Medulla oblongata (tissue), 1 donor: ENCODE data around the gene SLC26A11.
A peak's percentile ranks its signal among the peaks of the same experiment; 100 is the strongest.
"Not testable (repeated sequence)": the region's sequence is repeated elsewhere in the genome, so short reads cannot be mapped to it uniquely, and the experiment has no call there.

Experiments
- DNase-seq: peaks from one replicate; pipeline ENCODE4 v3.0.0-alpha.2; 2015; ENCODE audit errors: extremely low spot score

The SLC26A11 gene

DNA sequence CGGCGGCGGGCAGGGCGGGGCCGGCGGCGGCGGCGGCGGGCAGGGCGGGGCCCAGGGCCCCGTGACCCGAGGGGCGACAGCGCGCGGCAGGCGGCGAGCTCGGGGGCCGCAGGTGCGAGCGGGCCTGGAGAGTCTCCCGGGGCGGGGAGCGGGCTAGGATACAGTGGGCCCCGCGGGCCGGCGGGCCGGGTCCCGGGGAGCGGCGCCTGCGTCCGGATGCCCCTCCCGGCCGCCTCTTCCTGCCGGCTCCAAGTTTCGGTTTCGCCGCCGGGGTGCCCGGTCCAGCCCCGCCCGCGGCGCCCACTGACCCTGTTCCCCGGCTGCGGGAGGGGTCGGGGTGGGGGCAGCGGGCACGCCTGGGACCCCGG, 40.5 kb downstream of the SLC26A11 start, which contains the start of gene RNF213:
Gene RNF213 (plus strand): TSS at position 62 of the 368 bp plus-strand sequence. CDS start 2,830 bp downstream, outside the sequence.
- no peak for DNase-seq

- peak; percentile 63 for DNase-seq
Measured at GRCh38 chr17:80261159-80261894, 41.1 kb downstream of the SLC26A11 start.

GRCh38 chr17:80261895-80262279, 41.7 kb downstream of the SLC26A11 start:
- DNase-seq: no peak

- DNase-seq: no peak
Measured at GRCh38 chr17:80262291-80262690, 42.1 kb downstream of the SLC26A11 start.

GRCh38 chr17:80262775-80263244, 42.6 kb downstream of the SLC26A11 start:
- no peak for DNase-seq

GRCh38 chr17:80263253-80264204, 43.3 kb downstream of the SLC26A11 start:
- peak; percentile 75 for DNase-seq

- DNase-seq: no peak
Measured at GRCh38 chr17:80264205-80265075, 44.2 kb downstream of the SLC26A11 start.

DNA sequence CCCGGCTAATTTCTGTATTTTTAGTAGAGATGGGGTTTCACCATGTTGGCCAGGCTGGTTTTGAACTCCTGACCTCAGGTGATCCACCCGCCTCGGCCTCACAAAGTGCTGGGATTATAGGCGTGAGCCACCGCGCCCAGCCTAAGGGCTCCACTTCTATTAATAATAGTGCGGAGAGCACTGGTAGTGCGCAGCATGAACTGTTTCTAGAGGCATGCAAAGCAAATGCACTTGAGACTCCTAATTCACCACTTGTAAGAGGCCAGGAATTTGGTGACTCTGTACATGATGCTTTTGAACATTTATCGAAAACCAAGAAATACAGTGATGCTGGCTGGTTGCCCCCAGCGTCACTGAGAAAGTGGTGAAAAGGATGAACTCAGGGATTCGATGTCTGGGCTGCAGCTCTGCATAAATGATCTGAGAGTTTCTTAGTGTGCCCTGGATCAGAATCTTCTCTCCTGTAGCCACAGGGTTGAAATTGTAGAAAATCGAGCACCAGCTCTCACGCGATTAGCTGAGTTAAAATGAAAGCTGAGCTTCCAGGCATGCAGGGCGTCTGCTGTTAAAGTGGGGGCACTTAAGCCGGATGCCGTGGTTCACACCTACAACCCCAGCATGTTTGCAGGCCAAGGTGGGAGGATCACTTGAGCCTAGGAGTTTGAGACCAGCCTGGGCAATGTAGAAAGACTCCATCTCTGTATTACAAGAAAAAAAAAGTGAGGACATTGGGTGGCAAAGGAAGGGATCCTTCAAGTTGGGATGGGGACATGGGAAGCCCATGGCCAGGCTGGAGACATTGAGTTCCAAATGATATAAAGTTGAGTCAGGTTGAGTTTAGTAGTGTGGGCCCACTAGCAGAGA, 45.2 kb downstream of the SLC26A11 start:
- no peak for DNase-seq

- DNase-seq: no peak
Measured at GRCh38 chr17:80267391-80267790, 47.2 kb downstream of the SLC26A11 start.

DNA sequence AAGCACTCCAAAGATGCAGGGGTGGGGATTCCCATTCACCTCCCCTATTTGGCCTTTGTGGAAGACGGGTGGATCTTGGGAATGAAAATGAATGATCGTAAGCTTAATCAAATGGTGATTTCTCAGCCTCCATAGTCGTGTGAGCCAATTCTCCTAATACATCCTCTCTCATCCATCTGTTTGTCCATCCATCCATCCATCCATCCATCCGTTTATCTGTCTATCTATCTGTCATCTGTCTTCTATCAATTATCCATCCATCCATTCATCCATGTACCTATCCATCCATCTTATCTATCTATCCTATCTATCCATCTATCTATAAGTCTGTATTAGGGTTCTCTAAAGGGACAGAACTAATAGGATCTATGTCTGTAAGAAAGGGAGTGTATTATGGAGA, 48.2 kb downstream of the SLC26A11 start:
- no peak for DNase-seq

- no peak for DNase-seq
Measured at GRCh38 chr17:80269405-80269807, 49.2 kb downstream of the SLC26A11 start.

DNA sequence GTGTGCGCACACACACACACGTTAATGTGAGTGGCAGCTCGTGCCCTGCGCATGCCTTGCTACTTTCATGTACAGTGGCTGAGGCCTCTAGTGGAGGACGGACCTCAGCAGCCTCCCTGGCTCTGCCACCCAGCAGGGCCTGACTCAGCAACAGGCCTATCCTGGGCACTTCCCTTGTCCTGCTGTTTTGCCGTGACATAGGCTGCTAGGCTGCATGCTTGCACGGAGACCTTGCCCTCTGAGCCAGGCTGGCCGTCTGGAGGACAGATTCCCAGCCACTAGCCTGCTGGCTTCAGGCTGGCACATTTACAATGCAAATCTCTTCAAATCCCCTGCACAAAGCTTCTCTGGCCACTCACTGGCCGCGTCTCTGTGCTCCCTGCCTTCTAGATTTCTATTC, 49.9 kb downstream of the SLC26A11 start:
- peak; percentile 66 for DNase-seq

- DNase-seq: no peak
Measured at GRCh38 chr17:80270836-80271235, 50.6 kb downstream of the SLC26A11 start.

- no peak for DNase-seq
Measured at GRCh38 chr17:80272366-80272765, 52.1 kb downstream of the SLC26A11 start.

DNA sequence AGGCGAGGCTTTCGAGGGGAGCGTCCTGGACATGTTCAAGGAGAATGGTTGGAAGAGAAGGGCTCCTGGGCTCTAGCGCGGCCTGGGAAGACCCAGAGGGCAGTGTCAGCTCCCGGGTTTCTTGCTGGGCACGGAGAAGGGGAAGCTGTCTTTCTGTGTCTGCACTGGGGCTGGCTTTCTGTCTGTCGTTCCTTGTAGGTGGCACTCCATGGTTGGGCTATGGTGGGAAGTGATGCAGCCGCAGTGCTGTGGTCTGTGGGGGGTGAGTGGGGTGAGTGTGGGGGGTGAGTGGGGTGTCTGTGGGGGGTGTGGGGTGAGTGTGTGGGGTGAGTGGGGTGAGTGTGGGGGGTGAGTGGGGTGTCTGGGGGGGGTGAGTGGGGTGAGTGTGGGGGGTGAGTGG, 54.1 kb downstream of the SLC26A11 start:
- DNase-seq: no peak

GRCh38 chr17:80274871-80275449, 54.7 kb downstream of the SLC26A11 start:
- DNase-seq: no peak

GRCh38 chr17:80275857-80276256, 55.6 kb downstream of the SLC26A11 start:
- DNase-seq: not testable (repeated sequence)

- peak; percentile 23 for DNase-seq
Measured at GRCh38 chr17:80277751-80278671, 57.8 kb downstream of the SLC26A11 start.

- peak; percentile 52 for DNase-seq
Measured at GRCh38 chr17:80279895-80280294, 59.7 kb downstream of the SLC26A11 start.
